Esophagus muscularis mucosa (tissue), 4 donors: Measurements from ENCODE around the gene NDST1. TPM values are rescaled to one million over a fixed set of nuclear protein-coding genes. Genes with fewer than 3 reads are reported as not detected.

Source experiments
- DNase-seq: peaks from one replicate; pipeline ENCODE4 v3.0.0-alpha.2; 2017; ENCODE audit errors: extremely low spot score
- H3K27ac ChIP-seq, 4 donors: fragments of 200-600 bp; sonication (generic); replicated peaks in 1 of 4; 1 replicate in 3 of 4; 2 replicates in 1 of 4; pipeline ENCODE4 v1.5.1; 2016 to 2019; ENCODE audit warnings: mild to moderate bottlenecking in 1 of 4
- H3K27me3 ChIP-seq, 4 donors: fragments of 200-600 bp; sonication (generic); one replicate each; pipeline versions ENCODE4 v1.5.1 to v1.6.0; 2016 to 2019
- H3K36me3 ChIP-seq, 4 donors: fragments of 200-600 bp; sonication (generic); one replicate each; pipeline ENCODE4 v1.5.1; 2016 to 2019
- H3K4me1 ChIP-seq, 4 donors: fragments of 200-600 bp; sonication (generic); one replicate each; pipeline ENCODE4 v1.5.1; 2016 to 2019
- H3K4me3 ChIP-seq, 4 donors: fragments of 200-600 bp; sonication (generic); 1 replicate in 2 of 4; 2 replicates in 2 of 4; pipeline ENCODE4 v1.5.1; 2016 to 2019; ENCODE audit warnings: mild to moderate bottlenecking in 4 of 4, moderate library complexity in 1 of 4
- H3K9me3 ChIP-seq, 4 donors: fragments of 200-600 bp; sonication (generic); 1 replicate in 3 of 4; 2 replicates in 1 of 4; pipeline ENCODE4 v1.5.1; 2016 to 2019
- CTCF ChIP-seq, 3 experiments: fragments of 200-600 bp in 2 of 3; fragments of 450-650 bp in 1 of 3; sonication (generic) in 2 of 3; IDR thresholded peaks; one replicate each; pipeline ENCODE4 v1.5.1; 2017 to 2019; ENCODE audit warnings: antibody characterized with exemption in 3 of 3, mild to moderate bottlenecking in 2 of 3, moderate library complexity in 1 of 3
- EP300 ChIP-seq: sonication (generic); formaldehyde crosslinking; IDR thresholded peaks from one replicate; pipeline ENCODE4 v1.6.1; 2017; ENCODE audit warnings: antibody characterized with exemption
- POLR2A ChIP-seq: fragments of 450-650 bp; IDR thresholded peaks from one replicate; pipeline ENCODE4 v1.6.1; 2017; ENCODE audit warnings: antibody characterized with exemption, moderate library complexity, mild to moderate bottlenecking, low read depth
- POLR2AphosphoS5 ChIP-seq, 2 donors: sonication (generic); formaldehyde crosslinking; IDR thresholded peaks; one replicate each; pipeline ENCODE4 v1.6.1; 2017; ENCODE audit warnings: antibody characterized with exemption in 2 of 2
- WGBS: methylation state at CpG from one replicate; pipeline ENCODE4 v1.1.5; 2018; 5-methylcytosine and 5-hydroxymethylcytosine counted together
- intact Hi-C: fragments of 100-400 bp; cut with DNase I; formaldehyde crosslinking; loops from one replicate; pipeline ENCODE4 v1.15.1; 2023
- total RNA-seq, 4 donors: library from RNA; depleted of rRNA; stranded (reverse); fragments of >200 nt; gene quantifications; one replicate each; pipeline versions ENCODE4 v1.1.0 to v1.2.1, GENCODE V29; 2016

Gene NDST1
- total RNA-seq, 4 donors from 2014 or later = 48.2 to 113 (median 74.5) TPM

- no peak overlapping the region for H3K4me3 ChIP-seq
- peak overlapping the region; percentile 66 to 77 (median 72) for H3K27ac ChIP-seq
- H3K9me3 ChIP-seq = no peaks in the 10 kb centered on the region
- no peak for DNase-seq
- TF ChIP-seq CTCF (IDR thresholded peaks at IDR 0.05) (no peak), POLR2A (no peak), POLR2AphosphoS5 (IDR thresholded peaks at IDR 0.05) (no peak), EP300 (no peak)
- WGBS = 79% methylated on average over 4 of the region's 4 CpGs
- no peaks in the 10 kb centered on the region for H3K27me3 ChIP-seq
- no peaks in the 10 kb centered on the region for H3K36me3 ChIP-seq
- H3K4me1 ChIP-seq = peaks cover 70 to 96% (median 86%) of the 10 kb centered on the region in 4 donors
- intact Hi-C loops = no loop called here
These were observed 11.4 kb upstream of the NDST1 start for GRCh38 chr5:150496534-150496933.

- H3K4me1 ChIP-seq = peaks cover 70 to 96% (median 86%) of the 10 kb centered on the region in 4 donors
- H3K36me3 ChIP-seq = no peaks in the 10 kb centered on the region
- no peak overlapping the region for H3K4me3 ChIP-seq
- H3K27ac ChIP-seq = peak overlapping the region; percentile 66 to 77 (median 72)
- no peak for TF ChIP-seq POLR2A
- no peak for TF ChIP-seq EP300
- TF ChIP-seq POLR2AphosphoS5 (IDR thresholded peaks at IDR 0.05) = peak; percentile 61 to 75
- TF ChIP-seq CTCF (IDR thresholded peaks at IDR 0.05) = no peak
- 52% methylated on average over 10 of the region's 14 CpGs for WGBS
- no peaks in the 10 kb centered on the region for H3K27me3 ChIP-seq
- H3K9me3 ChIP-seq = no peaks in the 10 kb centered on the region
- no peak for DNase-seq
- intact Hi-C loops = no loop called here
These were observed 10.5 kb upstream of the NDST1 start for GRCh38 chr5:150497274-150497988.

- no peak for DNase-seq
- intact Hi-C loops = no loop called here
- no peak overlapping the region for H3K4me3 ChIP-seq
- no peaks in the 10 kb centered on the region for H3K9me3 ChIP-seq
- TF ChIP-seq EP300 (no peak), CTCF (IDR thresholded peaks at IDR 0.05) (no peak), POLR2A (no peak), POLR2AphosphoS5 (IDR thresholded peaks at IDR 0.05) (no peak)
- no peaks in the 10 kb centered on the region for H3K27me3 ChIP-seq
- peaks cover 70 to 96% (median 86%) of the 10 kb centered on the region in 4 donors for H3K4me1 ChIP-seq
- H3K36me3 ChIP-seq = no peaks in the 10 kb centered on the region
- peak overlapping the region; percentile 66 to 77 (median 72) for H3K27ac ChIP-seq
- WGBS = 77% methylated on average over 5 of the region's 5 CpGs
These were observed 10.0 kb upstream of the NDST1 start for GRCh38 chr5:150497989-150498317.

GRCh38 chr5:150498501-150498900 lies 9.4 kb upstream of the NDST1 start:
- no peaks in the 10 kb centered on the region for H3K36me3 ChIP-seq
- peaks cover 73 to 96% (median 86%) of the 10 kb centered on the region in 4 donors for H3K4me1 ChIP-seq
- DNase-seq = no peak
- no peak overlapping the region for H3K4me3 ChIP-seq
- intact Hi-C loops = no loop called here
- no peak for TF ChIP-seq POLR2A
- no peak for TF ChIP-seq CTCF (IDR thresholded peaks at IDR 0.05)
- no peak for TF ChIP-seq POLR2AphosphoS5 (IDR thresholded peaks at IDR 0.05)
- no peak for TF ChIP-seq EP300
- WGBS = 46% methylated on average over 5 of the region's 6 CpGs
- H3K27me3 ChIP-seq = no peaks in the 10 kb centered on the region
- peak overlapping the region; percentile 66 to 77 (median 72) for H3K27ac ChIP-seq
- H3K9me3 ChIP-seq = no peaks in the 10 kb centered on the region

GRCh38 chr5:150498971-150499370 lies 9.0 kb upstream of the NDST1 start:
- no peak overlapping the region for H3K4me3 ChIP-seq
- intact Hi-C loops = no loop called here

More at GRCh38 chr5:150498971-150499370, 9.0 kb upstream of the NDST1 start:
- Histone ChIP-seq H3K9me3 (no peaks in the 10 kb centered on the region), H3K4me1 (peaks cover 78 to 96% (median 87%) of the 10 kb centered on the region in 4 donors), H3K27ac (peak overlapping the region; percentile 66 to 77 (median 72)), H3K27me3 (no peaks in the 10 kb centered on the region), H3K36me3 (no peaks in the 10 kb centered on the region)
- no peak for DNase-seq
- TF ChIP-seq EP300 = no peak
- no peak for TF ChIP-seq CTCF (IDR thresholded peaks at IDR 0.05)
- TF ChIP-seq POLR2A = no peak
